ENCODE results near the gene TNFRSF13B.

Gene TNFRSF13B

DNA sequence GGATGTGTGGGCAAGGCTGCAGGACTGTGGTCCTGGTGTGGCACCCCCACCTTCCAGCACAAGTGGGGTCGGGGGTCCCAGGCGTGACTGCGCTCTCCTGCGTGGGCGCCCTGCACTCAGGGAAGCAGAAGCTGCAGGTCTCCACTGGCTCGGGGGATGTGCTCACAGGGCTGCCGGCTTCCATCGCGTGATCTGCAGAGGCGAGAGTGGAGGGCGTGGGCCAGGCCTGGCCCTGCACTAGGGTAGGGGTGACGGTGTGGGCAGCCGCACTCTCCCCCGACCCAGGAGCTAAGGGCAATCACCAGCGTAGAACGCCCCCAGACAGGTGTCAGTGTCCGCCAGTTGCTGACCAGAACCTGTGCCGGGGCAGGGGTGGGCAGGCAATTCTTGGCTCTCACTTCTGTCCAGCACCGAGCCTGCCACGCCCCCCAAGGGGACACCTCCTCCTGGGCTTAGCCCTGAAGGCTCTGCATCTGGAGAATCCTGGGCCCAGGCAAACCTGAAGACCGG, 32.3 kb downstream of the TNFRSF13B start:
- no peak for DNase-seq

DNA sequence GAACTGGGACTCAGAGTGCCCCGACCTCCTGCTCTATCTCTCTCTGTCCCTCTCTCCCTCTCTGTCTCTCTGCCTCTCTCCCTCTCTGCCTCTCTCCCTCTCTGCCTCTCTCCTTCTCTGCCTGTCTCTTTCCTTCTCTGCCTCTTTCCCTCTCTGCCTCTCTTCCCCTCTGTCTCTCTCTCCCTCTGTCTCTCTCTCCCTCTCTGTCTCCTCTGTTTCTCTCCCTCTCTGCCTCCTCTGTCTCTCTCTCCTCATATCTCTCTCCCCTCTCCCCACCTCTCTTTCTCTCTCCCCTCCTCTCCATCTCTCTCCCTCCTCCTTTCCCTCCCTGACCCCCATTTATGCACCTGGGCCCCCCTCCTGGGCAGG, 32.7 kb downstream of the TNFRSF13B start:
- no peak for DNase-seq

DNA sequence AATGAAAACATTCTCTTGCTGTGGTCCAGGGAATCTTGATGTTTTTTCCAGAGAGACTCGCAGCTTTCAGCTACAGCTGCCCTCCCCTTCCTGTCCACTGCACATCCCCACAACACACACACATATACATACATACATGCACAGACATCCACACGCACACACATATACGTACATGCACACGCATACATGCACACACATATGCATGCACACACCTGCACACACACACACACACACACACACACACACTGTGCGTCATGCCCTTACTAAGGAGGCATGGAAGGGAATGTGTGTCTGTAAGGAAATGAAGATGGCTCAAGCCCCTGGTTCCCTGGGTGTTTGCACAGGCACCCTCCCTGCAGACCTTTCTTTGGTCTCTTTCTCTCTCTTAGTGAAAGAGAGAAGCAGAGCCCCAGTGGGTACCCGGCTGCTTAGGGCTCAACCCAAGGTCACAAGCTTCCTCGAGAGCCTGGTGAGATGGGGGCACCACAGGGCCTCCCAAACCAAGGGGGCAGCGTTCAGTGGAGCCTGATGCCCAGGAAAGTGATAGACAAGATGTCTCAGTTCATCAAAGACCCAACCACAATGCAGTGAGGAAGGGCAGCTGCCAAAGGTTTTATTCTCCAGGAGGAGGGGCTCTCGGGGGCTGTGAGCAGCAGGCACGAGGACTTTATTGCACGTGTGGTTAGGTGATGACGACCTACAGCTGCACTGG, 33.3 kb downstream of the TNFRSF13B start:
- no peak for DNase-seq

DNA sequence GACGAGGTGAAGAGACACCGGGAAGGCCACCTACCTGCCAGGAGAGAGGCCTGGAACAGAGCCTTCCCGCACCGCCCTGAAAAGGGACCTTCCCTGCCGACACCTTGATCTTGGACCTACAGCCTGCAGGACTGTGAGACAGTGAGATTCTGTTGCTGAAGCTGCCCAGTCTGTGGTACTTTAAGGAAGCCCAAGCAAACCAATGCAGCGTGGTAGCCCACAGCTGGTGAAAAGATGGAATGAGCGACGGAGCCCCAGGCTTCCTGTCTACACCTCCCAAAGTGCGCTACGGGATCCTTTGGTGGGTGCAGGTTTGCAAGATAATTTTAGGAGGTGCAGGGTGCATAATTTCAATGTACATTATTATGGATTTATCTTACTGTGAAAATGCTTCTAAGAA, 33.9 kb downstream of the TNFRSF13B start:
- DNase-seq: no peak

DNA sequence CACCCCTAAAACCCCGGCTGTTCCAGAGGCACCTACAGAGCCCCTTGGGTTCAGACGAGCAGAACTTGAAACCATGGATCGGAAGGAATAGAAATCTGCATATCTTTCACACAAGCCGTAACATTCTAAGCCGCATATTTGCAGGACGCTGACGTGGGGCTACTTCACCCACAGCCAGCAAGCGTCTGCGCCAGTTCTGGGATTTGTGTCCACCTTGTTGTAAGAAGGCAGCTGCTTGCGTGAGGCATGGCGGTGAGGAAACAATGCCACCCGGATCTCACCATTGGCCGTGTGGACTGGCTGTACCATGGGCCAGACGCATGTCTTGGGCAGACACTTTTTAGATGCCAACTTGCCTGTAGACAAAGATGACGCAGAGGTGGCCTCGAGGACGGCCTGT, 34.5 kb downstream of the TNFRSF13B start:
- DNase-seq: no peak

DNA sequence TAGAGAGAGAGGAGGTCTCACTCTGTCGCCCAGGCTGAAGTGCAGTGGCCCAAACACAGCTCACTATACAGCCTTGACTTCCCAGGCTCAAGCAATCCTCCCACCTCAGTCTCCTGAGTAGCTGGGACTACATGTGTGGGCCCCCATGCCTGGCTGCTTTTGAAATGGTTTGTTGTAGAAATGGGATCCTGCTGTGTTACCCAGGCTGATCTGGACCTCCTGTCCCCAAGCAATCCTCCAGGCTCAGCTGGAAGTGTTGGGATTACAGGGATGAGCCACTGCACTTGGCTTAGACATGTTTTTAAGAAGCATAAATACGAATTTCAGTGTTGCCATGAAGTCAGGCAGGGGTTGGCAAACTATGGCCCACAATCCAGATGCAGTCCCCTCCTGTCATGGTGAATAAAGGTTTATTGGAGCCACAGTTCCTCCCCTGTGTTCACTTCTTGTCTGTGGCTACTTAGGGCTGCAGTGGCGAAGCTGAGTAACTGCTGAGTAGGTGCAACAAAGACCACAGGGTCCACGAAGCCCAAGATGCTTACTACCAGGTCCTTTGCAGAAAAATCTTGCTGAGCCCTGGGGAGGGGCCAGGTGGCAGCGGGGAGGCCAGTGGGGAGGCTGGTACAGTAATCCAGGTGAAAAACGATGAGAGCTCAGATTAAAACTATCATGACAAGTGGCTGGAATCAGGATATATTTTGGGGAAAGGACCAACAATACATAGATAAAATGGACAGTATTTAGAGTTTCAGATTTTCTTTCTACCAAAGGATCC, 35.2 kb downstream of the TNFRSF13B start:
- DNase-seq: no peak

DNA sequence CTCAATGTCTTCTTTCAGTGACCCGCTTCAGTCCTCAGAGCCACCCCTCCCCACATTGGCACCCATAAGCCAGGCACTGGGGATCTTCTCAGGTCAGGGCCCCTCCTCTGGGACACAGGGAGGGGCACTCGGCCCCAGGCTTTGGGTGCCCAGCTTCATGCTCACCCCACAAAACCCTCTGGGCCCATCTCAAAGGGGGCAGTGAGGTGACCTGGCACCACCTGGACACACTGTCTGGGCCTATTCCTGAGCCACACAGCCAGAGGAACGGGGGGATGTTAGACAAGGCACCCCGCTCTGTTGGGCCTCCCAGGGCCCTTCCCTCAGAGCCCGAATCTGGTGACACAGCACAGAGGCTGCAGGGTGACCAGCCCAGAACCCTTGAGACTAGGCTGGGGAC, 36.1 kb downstream of the TNFRSF13B start:
- DNase-seq: no peak

DNA sequence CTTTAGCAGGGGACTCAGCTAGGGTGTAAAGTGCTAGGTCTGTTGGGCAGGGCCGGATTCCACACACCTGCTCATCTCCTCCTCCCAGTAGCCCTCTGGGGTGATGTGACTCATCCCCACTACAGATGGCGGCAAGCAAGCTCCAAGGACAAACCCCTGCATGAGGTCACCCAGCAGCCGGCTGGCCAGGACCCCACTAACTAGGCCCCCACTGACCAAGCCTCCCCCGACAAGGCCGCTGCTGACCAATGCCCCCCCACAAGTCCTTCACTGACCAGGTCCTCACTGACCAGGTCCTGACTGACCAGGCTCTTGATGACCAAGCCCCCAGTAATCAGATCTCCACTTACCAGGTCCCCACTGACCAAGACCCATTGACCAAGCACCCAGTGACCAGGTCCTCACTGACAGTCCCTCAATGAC, 36.7 kb downstream of the TNFRSF13B start:
- no peak for DNase-seq

DNA sequence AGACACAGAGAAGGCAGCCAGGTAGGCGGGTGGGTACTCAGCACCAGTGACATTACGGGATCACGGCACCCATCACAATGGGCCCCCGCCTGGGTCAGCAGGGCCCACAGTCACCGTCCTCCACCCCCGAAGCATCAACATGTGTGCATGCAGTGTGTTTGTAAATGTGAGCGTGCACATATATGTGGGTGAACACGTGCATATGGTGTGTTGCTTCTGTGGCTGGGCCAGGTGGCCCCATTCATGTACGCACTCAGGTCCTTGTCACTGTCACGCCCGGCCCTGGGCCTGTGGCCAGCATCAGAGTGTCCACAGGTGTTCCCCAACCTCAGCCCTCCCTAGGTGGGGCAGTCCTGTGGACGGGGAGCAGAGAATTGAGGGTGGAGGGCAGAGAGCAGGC, 37.1 kb downstream of the TNFRSF13B start:
- no peak for DNase-seq

DNA sequence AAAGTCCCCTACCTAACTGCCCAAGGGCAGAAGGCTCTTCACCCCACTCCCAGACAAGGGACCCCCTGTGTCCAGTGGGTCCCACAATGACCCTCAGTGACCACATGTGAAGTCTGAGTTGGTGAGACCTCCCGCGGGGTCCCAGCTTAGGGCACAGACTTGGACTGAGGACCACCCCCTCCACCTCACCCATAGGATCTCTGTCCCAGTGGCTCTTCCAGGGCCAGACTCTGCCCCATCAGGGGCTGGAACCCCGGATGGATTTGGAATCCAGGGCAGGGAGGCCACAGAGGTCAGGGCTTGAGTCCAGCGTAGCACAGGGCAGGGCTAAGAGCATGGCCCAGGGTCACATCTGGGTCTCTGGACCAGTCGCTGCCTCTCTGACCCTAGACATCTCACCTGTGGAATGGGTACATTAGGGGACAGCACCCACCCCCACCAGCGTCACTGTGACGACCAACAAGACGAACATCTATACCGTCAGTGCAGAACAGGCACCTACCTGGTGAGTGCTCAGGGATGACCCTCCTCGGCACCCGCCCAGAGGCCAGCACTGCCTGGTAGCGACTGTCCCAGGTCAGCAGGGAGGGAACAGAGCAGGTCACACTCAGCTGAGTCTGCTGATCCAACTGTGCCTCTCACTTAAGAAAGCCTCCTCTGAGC, 37.7 kb downstream of the TNFRSF13B start:
- no peak for DNase-seq

DNA sequence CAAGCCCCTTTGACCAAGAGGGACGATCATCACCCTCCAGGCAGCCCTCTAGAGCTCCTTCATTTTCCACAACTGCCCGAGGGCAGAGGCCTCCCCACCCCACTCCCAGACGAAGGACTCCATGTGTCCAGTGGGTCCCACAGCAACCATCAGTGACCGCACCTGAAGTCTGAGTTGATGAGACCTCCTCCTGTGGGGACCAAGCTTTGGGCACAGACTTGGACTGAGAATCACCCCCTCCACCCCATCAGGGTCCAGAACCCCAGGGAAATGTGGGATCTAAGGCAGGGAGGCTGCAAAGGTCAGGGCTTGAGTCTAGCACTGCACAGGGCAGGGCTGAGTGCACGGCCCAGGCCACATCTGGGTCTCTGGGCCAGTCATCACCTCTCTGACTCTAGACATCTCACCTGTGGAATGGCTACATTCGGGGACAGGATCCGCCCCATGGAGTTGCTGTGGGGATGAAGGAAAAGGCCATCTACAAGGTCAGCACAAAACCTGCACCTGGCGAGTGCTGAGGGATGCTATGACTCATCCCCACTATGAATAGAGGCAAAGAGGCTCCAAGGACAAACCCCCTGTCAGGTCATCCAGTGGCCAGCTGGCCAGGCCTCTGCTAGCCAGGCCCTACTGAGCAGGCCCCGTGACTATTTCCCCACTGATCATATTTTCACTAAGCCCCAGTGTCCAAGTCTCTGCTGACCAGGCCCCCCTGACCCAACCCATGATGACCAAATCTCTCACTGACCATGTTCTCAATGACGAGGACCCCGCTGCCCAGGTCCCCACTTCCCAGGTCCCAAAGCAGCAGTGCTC, 38.4 kb downstream of the TNFRSF13B start:
- no peak for DNase-seq

DNA sequence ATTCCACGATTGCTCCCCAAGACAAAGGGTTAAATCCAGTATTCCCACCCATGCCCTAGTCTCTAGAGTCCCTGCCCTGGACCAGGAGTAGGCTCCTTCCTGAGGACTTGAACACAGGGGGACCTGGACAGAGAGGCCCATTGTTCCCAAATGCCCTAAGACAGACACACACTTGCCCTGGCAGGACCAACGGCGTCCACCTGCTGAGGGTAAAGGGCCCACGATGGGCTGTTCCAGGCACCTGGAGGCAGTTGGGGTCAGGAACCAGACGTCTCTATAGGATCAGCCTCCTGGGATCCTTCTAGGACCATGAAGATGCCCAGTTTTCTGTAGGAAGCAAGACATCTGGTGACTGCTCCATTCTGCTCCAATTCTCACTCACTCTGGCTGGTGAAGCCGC, 39.3 kb downstream of the TNFRSF13B start:
- DNase-seq: no peak

DNA sequence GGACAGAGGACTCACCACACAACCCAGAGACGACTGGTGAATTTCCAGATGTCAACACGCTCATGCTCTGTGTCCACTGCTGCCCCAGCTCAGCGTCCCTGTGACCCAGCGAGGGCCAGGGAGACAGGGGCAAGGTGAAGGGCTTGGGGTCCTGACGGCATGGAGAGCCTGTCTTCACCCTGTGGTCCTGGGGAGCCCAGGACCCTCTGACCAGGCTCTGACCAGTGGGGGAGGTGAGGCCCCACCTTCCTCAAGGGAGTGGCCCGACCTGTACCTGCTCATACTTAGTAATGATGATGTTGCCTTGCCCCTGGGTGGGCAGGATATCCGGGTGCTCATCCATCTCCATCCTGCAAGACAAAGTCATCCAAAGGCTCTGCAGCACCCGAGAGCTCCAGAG, 39.8 kb downstream of the TNFRSF13B start:
- DNase-seq: no peak

DNA sequence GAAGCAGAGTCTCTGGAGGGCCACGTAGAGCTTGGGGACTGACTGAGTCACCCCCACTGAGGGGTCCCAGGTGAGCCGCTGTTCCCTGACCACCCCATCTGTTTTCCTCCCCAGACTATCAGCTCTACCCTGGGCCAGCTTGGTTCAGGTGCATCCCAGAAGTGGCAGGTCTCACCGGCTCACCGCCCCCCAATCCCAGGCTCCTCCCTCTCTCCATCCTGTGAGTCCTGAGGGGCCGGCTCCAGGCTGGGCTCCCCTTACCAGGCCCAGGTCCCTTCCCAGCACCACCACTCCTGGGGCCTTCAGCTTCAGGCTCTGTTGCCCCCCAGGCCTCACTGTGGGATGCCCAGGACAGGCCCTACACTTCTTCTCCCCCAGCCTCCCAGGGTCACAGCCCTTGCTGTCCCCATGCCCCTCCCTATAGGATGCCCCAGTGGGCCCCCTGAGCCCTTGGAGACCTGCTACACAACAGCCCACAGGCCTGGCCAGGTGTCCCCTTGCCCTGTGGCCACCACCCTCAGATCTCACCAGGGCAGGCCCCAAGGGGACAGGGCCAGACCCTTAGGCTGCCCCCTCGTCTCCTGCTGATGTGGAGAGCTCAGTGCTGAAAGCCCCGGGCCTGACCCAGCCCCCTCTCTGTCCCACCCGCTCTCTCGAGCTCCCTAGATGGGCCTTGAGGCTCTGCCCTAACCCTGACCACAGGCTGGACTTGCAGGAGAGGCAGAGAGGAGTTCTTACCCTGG, 40.4 kb downstream of the TNFRSF13B start:
- no peak for DNase-seq

DNA sequence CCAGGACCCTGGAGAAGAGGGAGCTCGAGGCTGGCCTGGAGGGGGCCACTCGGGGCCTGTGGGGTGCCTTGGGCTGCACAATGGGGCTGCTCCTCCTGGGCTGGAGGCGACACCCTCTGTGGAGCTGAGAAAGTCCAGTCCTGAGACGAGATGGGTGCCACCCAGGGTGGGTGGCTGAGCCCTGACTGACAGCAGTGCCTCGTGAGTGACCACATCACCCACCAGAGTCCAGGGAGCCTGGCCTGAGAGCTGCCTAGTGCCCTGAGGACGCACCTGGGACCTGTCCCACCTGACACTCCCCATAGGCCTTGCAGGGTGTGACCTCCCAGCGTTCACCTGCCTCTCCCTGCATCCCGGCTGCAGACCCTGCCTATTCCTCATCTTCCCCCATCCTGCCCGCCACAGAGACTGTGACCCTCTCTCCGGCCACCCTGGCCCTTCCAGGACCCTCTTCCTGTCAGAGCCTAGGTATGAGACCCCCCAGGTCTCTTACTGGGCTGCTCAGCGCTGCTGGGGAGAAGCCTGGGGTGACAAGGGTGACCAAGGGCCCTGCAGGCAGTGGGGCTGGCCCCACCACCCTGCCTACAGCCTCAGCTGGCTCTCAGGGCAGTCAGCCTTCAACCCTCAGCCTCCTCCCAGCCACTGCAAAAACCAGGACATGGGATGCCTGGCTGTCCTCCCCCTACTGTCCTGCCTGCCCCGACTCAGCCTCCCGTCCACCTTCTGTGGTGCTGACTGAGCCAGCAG, 41.2 kb downstream of the TNFRSF13B start:
- DNase-seq: no peak

DNA sequence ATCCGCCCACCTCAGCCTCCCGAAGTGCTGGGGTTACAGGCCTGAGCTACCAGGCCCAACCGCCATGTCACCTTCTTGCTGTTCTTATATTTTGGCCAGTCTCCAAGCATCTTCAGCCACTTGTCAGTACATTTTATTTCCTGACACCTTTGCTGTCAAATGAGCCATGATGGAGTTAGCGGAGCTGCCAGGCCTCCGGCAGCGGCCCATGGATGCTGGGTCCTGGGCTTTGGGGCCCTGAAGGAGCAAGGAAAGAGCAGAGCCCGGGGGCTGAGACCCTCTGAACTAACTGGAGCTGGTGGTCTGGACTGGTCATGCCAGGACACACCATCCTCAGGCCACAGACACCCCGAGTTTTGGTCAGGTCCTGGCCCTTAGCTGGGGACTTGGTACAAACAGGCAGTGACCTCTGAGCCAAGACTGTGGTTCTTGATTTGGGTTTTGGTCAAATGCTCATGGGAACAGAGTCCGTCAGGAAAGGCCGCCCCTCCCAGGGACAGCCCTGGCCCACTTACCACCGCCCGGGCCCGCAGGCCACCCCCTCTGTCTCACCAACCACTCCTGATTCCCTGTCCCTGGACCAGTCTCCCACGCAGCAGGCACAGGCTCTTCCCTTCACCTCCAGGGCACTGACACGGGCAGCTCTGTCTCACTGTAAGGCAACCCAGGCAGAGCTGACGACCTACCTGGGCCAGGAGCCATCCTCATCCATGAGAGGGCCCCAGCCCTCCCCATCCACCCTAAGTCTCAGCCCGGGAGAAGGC, 42.0 kb downstream of the TNFRSF13B start:
- no peak for DNase-seq

DNA sequence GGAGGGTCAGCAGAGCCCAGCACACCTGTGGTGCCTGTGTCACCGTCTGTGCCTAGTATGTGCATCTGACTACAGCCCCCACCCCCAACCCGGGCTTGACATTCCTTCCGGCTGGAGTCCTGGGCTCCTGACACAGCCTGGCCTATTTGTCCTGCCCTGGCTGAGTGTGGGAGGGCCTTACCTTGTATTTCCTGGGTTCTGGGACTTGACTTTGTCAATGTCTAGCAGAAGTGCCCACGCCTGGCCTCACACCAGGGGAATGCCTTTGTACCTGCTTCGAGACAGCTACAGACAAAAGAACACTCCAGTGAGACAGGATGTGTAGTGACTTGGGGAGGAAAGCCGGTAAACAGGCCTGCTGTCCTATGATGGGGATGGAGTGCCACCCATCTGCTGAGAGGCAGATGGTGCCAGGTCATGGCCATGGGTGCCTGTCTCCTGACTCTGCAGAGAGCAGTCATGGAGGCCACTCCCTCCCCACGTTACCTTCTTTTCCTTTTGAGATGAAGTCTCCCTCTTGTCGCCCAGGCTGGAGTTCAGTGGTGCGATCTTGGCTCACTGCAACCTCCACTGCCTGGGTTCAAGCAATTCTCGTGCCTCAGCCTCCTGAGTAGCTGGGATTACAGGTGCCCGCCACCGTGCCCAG, 42.8 kb downstream of the TNFRSF13B start:
- DNase-seq: no peak

DNA sequence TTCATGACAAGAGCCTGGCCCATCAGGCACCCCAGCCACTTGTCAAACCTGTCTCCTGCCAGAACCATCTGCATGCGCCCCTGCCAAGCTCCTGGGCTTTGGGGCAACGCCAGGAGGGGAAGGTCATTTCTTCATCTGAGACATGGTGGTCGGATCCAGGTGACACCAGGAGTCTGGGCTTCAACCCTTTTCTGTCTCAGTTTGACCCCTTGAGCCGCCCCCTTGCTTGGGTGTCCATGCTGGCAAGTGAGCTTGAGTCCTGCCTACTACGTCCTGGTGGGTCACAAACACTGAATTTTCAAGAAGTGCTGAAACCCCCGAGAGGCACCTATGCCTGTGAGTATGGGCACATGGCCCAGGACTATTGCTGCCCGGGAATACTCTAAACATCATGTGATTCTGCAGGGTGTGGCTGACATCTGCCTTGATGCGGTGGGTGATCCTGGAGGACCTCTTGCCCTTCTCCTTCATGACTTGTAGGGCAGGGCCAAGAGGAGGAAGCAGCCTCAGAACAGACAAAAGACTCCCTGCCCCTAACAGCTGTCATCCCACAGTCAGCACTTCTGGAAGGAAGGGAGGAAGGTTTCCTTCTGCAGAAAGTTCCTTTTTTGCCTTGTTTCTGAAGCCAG, 43.4 kb downstream of the TNFRSF13B start:
- DNase-seq: no peak
